ENCODE measurements around the gene TMEM252.
A peak's percentile ranks its signal among the peaks of the same experiment; 100 is the strongest.

TMEM252 gene

DNA sequence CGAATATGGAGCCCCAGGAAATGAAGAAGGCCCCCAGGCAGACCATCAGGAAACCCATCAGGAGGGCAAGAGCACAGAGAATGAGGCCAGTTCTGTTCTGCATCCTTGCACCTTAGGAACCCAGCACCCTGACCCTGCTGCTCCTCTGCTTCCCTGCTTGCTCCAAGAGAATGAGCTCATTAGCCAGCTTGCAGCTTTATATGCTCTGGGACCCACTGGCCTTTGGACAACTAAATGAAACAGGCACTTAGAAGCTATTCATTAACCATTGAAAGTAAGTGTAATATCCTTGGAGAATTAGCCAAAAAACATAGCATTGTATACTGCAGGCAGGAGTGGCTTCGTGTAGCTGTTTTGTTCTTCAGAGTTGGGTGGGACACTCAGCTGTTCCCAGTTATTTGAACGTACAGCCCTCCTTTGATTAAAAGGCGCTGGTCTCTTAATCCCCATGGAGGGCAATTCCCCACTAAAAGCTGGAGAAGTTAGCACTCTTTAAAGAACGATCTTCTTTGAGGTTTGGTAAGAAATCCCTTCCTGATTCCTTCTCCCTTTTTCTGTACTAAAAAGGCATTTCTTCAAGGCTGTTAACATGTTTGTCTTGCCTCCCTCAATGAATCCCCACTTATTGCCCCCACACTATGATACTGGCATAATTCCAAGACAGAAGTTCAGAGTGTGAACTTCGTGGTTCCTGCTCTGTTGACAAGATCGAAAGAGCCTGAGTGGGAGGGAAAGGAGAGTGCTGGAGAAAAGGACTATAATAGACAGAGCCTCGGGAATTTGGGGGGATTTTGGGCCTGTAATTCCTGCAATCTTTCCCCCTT is at the start of gene TMEM252:
TMEM252 (minus strand) TSS at position 172 of the 824 bp plus-strand sequence; CDS start at position 103, 69 bp downstream.
- no peak within 1 kb of the TSS for H3K4me3 ChIP-seq (ENCODE audit: low read depth, low read length)
- no peaks in the 10 kb centered on the region for H3K4me1 ChIP-seq (ENCODE audit: control insufficient read depth, insufficient read depth, low read length)
- H3K36me3 ChIP-seq (ENCODE audit: control insufficient read depth, insufficient read depth, low read length): no peaks in the 10 kb centered on the region
- H3K9ac ChIP-seq (ENCODE audit: low read depth, low read length): no peak within 1 kb of the TSS
- H3K9me3 ChIP-seq (ENCODE audit: control insufficient read depth, insufficient read depth, low read length): no peaks in the 10 kb centered on the region
- H3K27me3 ChIP-seq (ENCODE audit: control insufficient read depth, insufficient read depth, low read length): peaks cover 44% of the 10 kb centered on the region

DNA sequence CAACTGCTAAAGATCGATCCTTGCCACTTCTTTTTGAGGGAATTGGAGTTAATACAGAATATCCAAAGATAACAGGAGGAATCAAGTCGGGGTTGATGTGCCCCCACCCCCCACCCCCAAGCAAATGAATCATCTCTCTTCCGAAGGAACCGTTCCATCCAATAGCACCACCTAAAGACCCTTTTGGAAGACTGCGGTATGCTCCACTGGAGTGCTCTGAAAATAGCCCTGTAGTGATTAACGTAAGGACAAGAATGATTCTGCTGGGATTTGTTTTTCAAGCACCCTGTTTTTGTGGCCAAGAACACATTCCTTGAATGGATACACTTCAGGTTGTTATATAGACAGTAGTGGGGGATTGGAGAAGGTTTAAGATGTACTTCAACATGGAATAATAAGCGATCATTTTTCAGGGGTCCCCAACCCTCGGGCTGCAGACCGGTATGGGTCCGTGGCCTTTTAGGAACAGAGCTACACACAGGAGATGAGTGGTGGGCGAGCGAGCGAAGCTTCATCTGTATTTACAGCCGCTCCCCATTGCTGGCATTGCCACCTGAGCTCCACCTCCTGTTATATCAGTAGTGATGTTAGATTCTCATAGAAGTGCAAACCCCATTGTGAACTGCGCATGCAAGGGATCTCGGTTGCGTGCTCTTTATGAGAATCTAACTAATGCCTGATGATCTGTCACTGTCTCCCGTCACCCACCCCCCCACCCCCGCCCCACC is 44.5 kb upstream of the TMEM252 start:
- no peaks in the 10 kb centered on the region for H3K36me3 ChIP-seq (ENCODE audit: control insufficient read depth, insufficient read depth, low read length)
- no peaks in the 10 kb centered on the region for H3K9me3 ChIP-seq (ENCODE audit: control insufficient read depth, insufficient read depth, low read length)
- peaks cover 3% of the 10 kb centered on the region for H3K27me3 ChIP-seq (ENCODE audit: control insufficient read depth, insufficient read depth, low read length)
- H3K4me3 ChIP-seq (ENCODE audit: low read depth, low read length): no peak overlapping the region
- H3K4me1 ChIP-seq (ENCODE audit: control insufficient read depth, insufficient read depth, low read length): no peaks in the 10 kb centered on the region
- H3K9ac ChIP-seq (ENCODE audit: low read depth, low read length): no peak overlapping the region

- H3K27me3 ChIP-seq (ENCODE audit: control insufficient read depth, insufficient read depth, low read length): peaks cover 3% of the 10 kb centered on the region
- H3K4me3 ChIP-seq (ENCODE audit: low read depth, low read length): no peak overlapping the region
- H3K4me1 ChIP-seq (ENCODE audit: control insufficient read depth, insufficient read depth, low read length): no peaks in the 10 kb centered on the region
- H3K36me3 ChIP-seq (ENCODE audit: control insufficient read depth, insufficient read depth, low read length): no peaks in the 10 kb centered on the region
- H3K9me3 ChIP-seq (ENCODE audit: control insufficient read depth, insufficient read depth, low read length): no peaks in the 10 kb centered on the region
- no peak overlapping the region for H3K9ac ChIP-seq (ENCODE audit: low read depth, low read length)
Observed at GRCh38 chr9:68584189-68585033, 43.7 kb upstream of the TMEM252 start.

DNA sequence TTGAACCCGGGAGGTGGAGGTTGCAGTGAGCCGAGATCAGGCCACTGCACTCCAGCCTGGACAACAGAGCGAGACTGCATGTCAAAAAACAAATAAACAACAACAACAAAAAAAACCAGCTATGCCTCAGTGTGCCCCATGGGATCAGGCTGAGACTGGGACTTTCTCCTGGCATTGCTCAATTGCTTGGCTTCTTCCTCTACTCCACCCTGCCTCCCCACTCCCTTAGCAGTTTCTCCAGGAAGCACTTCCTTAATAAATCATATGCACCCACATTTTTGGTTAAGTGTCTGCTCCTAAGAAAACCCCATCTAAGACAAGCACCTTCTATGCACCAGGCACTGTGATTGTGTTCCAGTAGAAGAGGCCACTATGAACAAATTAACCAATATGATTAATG is 41.0 kb upstream of the TMEM252 start:
- no peaks in the 10 kb centered on the region for H3K9me3 ChIP-seq (ENCODE audit: control insufficient read depth, insufficient read depth, low read length)
- no peaks in the 10 kb centered on the region for H3K4me1 ChIP-seq (ENCODE audit: control insufficient read depth, insufficient read depth, low read length)

DNA sequence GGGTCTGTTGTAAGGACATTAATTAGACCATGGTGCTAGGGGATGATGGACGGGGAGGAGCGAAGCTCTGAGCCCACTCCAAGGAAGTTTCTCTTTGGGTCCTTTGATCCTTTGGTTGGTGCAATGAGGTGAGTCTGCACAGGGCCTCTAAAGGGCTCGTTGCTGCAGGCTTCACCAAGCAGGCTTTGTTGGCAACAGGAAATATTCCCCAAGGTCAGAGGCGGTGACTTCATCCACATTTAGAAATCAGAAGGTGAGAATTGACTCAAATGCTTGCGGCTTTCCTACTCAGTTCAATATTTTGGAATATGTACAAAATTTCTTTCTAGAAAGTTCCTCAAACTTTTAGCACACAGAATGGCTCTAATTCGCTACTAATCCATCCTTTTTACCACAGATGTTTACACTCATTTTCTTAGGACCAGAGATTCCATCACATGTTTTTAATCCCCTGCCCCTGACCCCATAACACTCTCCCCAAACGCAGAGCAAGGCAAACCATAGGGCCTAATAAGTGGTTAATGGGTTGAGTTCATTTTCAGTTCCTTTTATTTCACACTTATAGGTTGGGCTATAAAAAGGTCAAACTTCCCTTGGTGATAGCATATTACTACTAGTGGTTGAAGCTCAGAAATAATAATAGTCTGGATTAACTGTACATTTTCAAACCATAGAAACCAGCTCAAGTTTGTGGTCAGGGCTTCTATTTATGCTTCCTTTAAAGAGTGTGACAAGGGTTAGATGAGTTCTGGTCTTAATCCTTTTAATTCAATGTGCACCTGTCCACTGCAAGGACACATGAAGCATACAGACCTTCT is 37.3 kb upstream of the TMEM252 start:
- H3K9me3 ChIP-seq (ENCODE audit: control insufficient read depth, insufficient read depth, low read length): no peaks in the 10 kb centered on the region
- H3K27me3 ChIP-seq (ENCODE audit: control insufficient read depth, insufficient read depth, low read length): no peaks in the 10 kb centered on the region
- H3K9ac ChIP-seq (ENCODE audit: low read depth, low read length): no peak overlapping the region
- H3K4me3 ChIP-seq (ENCODE audit: low read depth, low read length): no peak overlapping the region
- H3K36me3 ChIP-seq (ENCODE audit: control insufficient read depth, insufficient read depth, low read length): no peaks in the 10 kb centered on the region
- H3K4me1 ChIP-seq (ENCODE audit: control insufficient read depth, insufficient read depth, low read length): no peaks in the 10 kb centered on the region

More for the DNA sequence above, 41.0 kb upstream of the TMEM252 start:
- H3K9ac ChIP-seq (ENCODE audit: low read depth, low read length): no peak overlapping the region
- peaks cover 3% of the 10 kb centered on the region for H3K27me3 ChIP-seq (ENCODE audit: control insufficient read depth, insufficient read depth, low read length)
- no peaks in the 10 kb centered on the region for H3K36me3 ChIP-seq (ENCODE audit: control insufficient read depth, insufficient read depth, low read length)
- H3K4me3 ChIP-seq (ENCODE audit: low read depth, low read length): no peak overlapping the region

GRCh38 chr9:68575817-68576216 is 35.1 kb upstream of the TMEM252 start:
- Histone ChIP-seq H3K9ac (ENCODE audit: low read depth, low read length) (no peak overlapping the region), H3K4me1 (ENCODE audit: control insufficient read depth, insufficient read depth, low read length) (no peaks in the 10 kb centered on the region), H3K9me3 (ENCODE audit: control insufficient read depth, insufficient read depth, low read length) (no peaks in the 10 kb centered on the region), H3K27me3 (ENCODE audit: control insufficient read depth, insufficient read depth, low read length) (no peaks in the 10 kb centered on the region), H3K4me3 (ENCODE audit: low read depth, low read length) (no peak overlapping the region), H3K36me3 (ENCODE audit: control insufficient read depth, insufficient read depth, low read length) (no peaks in the 10 kb centered on the region)

GRCh38 chr9:68574150-68574549 is 33.5 kb upstream of the TMEM252 start:
- H3K4me3 ChIP-seq (ENCODE audit: low read depth, low read length): no peak overlapping the region
- H3K9me3 ChIP-seq (ENCODE audit: control insufficient read depth, insufficient read depth, low read length): no peaks in the 10 kb centered on the region
- no peak overlapping the region for H3K9ac ChIP-seq (ENCODE audit: low read depth, low read length)
- H3K4me1 ChIP-seq (ENCODE audit: control insufficient read depth, insufficient read depth, low read length): no peaks in the 10 kb centered on the region
- no peaks in the 10 kb centered on the region for H3K36me3 ChIP-seq (ENCODE audit: control insufficient read depth, insufficient read depth, low read length)
- H3K27me3 ChIP-seq (ENCODE audit: control insufficient read depth, insufficient read depth, low read length): no peaks in the 10 kb centered on the region

DNA sequence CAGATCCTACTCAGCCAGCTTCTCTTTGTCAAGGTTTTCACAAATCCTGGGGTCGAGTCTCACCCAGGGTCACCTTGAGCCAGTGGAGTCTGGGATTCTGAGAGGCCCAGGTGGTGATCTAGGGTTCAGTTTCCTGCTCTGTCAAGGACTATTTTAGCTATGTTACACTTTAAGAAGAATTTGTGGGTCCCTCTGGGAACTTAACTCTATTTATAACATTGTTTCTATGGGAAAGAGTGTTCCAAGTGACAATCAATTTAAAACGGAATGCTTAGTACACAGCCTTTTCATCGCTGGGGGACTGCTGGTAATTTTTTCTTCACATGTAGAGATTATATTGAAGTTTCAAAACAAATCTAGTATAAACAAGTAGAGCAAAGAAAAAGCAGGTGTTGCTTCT is 26.9 kb upstream of the TMEM252 start:
- Histone ChIP-seq H3K4me1 (ENCODE audit: control insufficient read depth, insufficient read depth, low read length) (no peaks in the 10 kb centered on the region), H3K9me3 (ENCODE audit: control insufficient read depth, insufficient read depth, low read length) (no peaks in the 10 kb centered on the region), H3K9ac (ENCODE audit: low read depth, low read length) (no peak overlapping the region), H3K36me3 (ENCODE audit: control insufficient read depth, insufficient read depth, low read length) (no peaks in the 10 kb centered on the region), H3K4me3 (ENCODE audit: low read depth, low read length) (no peak overlapping the region), H3K27me3 (ENCODE audit: control insufficient read depth, insufficient read depth, low read length) (peaks cover 17% of the 10 kb centered on the region)

- Histone ChIP-seq H3K27me3 (ENCODE audit: control insufficient read depth, insufficient read depth, low read length) (peaks cover 30% of the 10 kb centered on the region), H3K4me1 (ENCODE audit: control insufficient read depth, insufficient read depth, low read length) (peaks cover 4% of the 10 kb centered on the region)
Observed at GRCh38 chr9:68562461-68562860, 21.8 kb upstream of the TMEM252 start.

DNA sequence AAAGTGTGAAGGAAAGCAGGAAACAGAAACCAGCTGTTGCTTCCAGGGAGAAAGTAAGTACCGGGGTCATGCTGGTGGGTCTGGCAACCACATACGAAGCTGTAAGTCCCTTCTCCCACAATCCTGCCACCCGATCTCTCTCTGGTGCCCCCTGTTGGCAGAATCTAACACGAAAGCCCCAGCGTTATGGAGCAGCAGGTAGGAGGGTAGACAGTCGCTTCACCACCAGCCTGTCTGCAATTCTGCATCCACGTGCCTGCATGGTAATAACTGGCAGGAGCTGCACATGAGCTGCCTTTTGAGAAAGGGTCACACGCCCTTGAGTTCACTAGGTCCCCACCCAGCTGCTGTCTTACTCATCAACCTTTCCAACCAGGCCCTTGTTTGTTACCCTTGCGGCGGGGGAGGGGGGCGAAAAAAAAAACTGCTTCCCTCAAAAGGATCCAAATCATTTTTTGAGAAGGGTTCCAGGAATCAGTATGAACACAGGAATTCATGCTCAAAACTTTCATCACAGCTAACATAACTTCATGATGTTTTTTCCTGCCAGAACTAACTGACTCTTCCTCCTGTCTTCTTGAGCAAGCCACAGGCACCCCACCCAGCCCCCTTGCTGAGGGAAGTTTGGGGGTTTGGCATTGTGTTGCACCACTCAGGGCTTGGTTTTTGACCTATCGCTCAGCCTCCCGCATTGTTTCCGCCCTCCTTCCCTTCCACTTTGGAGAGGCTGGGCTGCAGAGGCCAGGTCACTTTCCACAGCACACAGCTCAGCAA is 19.6 kb upstream of the TMEM252 start:
- H3K4me1 ChIP-seq (ENCODE audit: control insufficient read depth, insufficient read depth, low read length): peaks cover 4% of the 10 kb centered on the region
- H3K9me3 ChIP-seq (ENCODE audit: control insufficient read depth, insufficient read depth, low read length): no peaks in the 10 kb centered on the region
- peak overlapping the region; percentile 20 for H3K4me3 ChIP-seq (ENCODE audit: low read depth, low read length)
- peaks cover 34% of the 10 kb centered on the region for H3K27me3 ChIP-seq (ENCODE audit: control insufficient read depth, insufficient read depth, low read length)
- no peaks in the 10 kb centered on the region for H3K36me3 ChIP-seq (ENCODE audit: control insufficient read depth, insufficient read depth, low read length)
- H3K9ac ChIP-seq (ENCODE audit: low read depth, low read length): no peak overlapping the region

More at GRCh38 chr9:68562461-68562860, 21.8 kb upstream of the TMEM252 start:
- H3K4me3 ChIP-seq (ENCODE audit: low read depth, low read length): no peak overlapping the region
- no peaks in the 10 kb centered on the region for H3K9me3 ChIP-seq (ENCODE audit: control insufficient read depth, insufficient read depth, low read length)
- H3K36me3 ChIP-seq (ENCODE audit: control insufficient read depth, insufficient read depth, low read length): no peaks in the 10 kb centered on the region
- H3K9ac ChIP-seq (ENCODE audit: low read depth, low read length): no peak overlapping the region
